GM20000 (cell line): ENCODE measurements around the gene PIGC.

Source experiments
- DNase-seq: peaks from one replicate; pipeline ENCODE4 v3.0.0; 2012; ENCODE audit warnings: low spot score
- TF ChIP-seq, protein P1 (sequence below): IDR thresholded peaks from 2 replicates; pipeline ENCODE4 v1.5.1; 2012; ENCODE audit warnings: mild to moderate bottlenecking, control low read depth; ENCODE audit errors: extremely low read depth, missing control alignments

The PIGC gene

DNA sequence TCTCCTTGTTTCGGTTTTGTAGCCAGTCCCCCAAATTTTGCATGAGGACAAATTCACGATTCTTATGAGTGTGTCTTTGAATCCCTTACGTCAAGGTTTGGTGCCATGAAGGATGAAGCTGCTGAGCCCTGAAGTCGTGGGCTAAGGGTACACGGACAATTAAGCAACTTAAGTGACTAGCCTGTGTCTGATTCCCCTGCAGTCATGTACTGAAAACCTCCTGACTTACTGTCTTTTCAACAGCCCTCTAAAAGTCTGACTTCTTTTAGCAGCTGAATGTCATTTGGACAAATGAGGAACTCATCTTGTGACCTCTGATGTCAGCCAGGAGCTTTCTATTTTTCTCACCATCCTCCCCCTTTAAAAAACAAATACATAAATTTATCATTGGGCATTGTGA is 50.5 kb downstream of the PIGC start:
- TF ChIP-seq, protein P1, sequence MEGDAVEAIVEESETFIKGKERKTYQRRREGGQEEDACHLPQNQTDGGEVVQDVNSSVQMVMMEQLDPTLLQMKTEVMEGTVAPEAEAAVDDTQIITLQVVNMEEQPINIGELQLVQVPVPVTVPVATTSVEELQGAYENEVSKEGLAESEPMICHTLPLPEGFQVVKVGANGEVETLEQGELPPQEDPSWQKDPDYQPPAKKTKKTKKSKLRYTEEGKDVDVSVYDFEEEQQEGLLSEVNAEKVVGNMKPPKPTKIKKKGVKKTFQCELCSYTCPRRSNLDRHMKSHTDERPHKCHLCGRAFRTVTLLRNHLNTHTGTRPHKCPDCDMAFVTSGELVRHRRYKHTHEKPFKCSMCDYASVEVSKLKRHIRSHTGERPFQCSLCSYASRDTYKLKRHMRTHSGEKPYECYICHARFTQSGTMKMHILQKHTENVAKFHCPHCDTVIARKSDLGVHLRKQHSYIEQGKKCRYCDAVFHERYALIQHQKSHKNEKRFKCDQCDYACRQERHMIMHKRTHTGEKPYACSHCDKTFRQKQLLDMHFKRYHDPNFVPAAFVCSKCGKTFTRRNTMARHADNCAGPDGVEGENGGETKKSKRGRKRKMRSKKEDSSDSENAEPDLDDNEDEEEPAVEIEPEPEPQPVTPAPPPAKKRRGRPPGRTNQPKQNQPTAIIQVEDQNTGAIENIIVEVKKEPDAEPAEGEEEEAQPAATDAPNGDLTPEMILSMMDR = no peak
- no peak for DNase-seq

DNA sequence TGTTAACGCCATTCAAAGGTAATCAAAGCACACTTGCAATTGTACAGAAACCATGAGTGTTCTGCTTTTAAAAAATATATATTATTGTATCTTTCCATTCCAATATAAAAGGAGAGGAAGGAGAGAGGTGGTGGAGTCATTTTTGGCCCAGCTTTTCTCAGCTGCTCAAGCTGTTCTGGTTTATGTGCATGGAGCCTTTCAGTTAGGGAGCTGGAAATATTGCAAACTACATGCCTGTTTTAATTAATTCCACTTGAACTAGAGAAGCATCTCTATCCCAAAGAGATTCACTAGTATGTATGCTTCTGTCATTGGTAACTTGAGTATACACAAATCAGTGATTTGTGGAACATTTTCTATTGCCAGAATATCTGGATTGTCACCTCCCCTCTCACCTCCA is 51.9 kb downstream of the PIGC start:
- TF ChIP-seq, protein P1 = no peak
- DNase-seq = no peak
